HG02798 (cell line): ENCODE results near the gene FSD1.
"Not testable (repeated sequence)": the region's sequence is repeated elsewhere in the genome, so short reads cannot be mapped to it uniquely, and the experiment has no call there.

ENCODE experiments used
- ATAC-seq: cut with Tn5 transposase; IDR thresholded peaks from one replicate; pipeline ENCODE4 v1.9.1; 2021; ENCODE audit warnings: mild to moderate bottlenecking; ENCODE audit not compliant: unreplicated experiment, poor library complexity

The FSD1 gene

DNA sequence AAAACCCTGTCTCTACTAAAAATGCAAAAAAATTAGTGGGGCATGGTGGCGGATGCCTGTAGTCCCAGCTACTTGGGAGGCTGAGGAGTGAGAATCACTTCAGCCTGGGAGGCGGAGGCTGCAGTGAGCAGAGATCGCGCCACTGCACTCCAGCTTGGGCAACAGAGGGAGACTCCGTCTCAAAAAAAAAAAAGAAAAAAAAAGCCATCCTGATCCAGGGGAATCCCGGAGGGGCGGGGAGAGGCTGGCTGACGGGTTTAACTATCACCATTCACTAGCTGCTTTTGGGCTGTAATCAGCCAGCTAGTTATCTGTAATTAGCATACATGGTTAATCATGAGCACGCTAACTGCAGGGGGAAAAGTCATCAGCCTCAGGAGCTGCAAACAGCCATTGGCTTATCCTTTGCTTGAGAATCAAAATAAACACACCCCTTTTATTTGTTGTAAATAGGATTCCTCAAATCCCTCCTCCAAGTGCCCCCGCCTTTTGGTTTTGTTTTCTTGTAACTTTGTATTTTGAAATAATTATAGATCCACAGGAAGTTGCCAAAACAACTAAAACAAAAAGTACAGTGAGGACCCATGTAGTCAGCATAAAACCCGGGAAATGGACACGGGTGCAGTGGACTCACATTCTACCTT, 9.6 kb downstream of the FSD1 start:
- ATAC-seq = no peak

GRCh38 chr19:4316956-4317355, 12.6 kb downstream of the FSD1 start:
- no peak for ATAC-seq

DNA sequence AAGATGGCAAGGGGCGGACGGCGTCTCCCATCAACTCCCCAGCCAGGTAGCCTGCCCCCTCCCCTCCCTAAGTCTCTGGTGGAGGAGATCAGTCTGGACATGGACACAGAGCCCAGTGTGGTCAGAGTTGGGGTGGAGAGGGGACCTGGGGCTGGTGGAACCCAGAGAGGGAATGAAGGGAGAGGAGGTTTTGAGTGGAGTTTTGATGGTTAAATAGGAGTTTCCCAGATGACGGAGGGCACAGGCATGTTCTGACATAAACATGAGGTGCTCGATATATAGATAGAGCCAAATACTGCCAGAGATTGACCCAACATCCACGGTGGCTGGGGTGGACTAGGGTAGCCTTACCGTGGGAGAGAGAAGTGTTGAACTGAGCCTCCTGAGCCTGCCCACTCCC, 14.1 kb downstream of the FSD1 start:
- no peak for ATAC-seq

DNA sequence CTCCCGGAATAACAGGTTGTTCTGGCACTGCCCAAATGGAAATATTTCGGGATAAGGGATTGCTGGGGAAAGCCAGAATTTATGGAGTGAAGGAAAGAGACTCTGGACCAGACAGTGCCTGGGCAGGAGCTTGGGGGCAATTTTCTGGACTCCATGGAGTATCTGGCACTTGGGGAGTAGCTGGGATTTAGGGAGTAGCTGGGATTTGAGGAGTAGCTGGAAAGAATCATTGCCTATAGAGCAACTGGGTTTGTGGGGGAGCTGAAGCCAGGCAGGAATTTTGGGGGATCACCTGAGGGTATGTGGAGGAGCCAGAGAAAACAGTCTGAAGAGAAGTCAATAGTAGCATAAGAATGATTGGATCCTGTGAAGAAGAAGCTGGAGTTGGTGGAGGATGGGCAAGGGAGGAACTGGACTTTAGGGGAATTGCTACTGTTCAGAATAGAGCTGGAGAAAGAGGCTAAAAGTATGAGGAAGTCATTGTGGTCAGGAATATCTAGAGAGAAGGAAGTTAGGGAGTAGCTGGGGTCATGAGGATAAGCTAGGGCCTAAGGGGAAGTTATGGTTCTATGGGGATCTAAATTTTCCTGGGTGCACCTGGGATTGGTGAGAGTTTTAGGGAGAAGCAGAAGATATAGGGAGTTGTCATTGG, 14.8 kb downstream of the FSD1 start:
- ATAC-seq = no peak

DNA sequence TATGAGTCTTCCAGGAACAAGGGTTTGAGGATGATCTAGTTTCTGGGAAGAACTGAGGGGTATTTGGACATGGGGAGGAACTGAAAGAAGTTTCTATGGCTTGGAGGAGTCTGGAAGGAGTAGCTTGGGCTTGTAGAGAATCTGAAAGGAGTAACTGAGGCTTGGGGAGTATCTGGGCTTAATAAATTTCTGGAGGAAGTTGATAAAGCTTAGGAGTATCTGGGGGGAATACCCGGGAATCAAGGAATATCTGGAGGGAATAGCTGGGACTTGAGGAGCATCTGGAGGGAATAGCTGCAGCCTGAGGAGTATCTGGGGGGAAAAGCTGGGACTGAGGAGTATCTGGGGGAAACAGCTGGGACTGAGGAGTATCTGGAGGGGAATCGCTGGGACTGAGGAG, 16.0 kb downstream of the FSD1 start:
- ATAC-seq = no peak

DNA sequence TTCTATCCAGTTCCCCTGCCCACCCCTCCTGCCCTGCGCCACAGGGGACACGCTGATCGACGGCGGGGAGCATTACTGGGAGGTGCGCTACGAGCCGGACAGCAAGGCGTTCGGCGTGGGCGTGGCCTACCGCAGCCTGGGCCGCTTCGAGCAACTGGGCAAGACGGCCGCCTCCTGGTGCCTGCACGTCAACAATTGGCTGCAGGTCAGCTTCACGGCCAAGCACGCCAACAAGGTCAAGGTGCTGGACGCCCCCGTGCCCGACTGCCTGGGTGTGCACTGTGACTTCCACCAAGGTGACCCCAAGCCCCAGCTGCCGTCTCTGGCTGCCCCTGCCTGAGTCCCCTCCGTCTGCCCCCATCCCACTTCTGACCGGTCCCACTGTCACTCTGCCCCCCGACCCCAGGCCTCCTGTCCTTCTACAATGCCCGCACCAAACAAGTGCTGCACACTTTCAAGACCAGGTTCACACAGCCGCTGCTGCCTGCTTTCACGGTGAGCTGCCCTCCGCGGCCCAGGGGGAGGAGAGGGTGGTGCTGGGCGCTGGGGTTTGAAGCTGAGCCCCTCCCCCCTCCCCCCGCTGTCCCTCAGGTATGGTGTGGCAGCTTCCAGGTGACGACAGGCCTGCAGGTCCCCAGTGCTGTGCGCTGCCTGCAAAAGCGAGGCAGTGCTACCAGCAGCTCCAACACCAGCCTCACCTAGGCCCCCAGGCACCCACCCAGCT, 18.7 kb downstream of the FSD1 start:
- ATAC-seq = no peak

GRCh38 chr19:4323692-4324091, 19.3 kb downstream of the FSD1 start:
- no peak for ATAC-seq

GRCh38 chr19:4324228-4324627, 19.8 kb downstream of the FSD1 start:
- no peak for ATAC-seq

GRCh38 chr19:4326215-4326836, 21.9 kb downstream of the FSD1 start:
- ATAC-seq = no peak

DNA sequence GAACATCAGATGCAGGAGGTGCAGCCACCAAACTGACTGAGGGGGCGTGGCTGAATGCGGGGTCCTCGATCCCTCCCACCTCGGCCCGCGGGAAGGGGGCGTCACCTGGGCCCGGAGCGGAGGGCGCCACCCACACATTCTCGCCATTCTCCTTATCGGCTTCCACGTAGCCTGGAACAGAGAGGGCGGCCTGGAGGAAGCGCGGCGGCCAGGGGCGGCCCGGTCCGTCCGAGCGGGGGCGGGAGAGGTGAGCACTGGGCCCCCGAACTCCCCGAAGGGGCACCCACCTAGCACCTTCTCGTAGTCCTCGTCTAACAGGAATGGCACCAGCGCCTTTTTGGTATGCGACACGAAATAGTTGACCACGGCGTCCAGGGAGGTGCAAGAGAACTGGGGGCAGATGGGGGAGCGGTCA, 22.4 kb downstream of the FSD1 start:
- ATAC-seq = no peak

- no peak for ATAC-seq
Measured at GRCh38 chr19:4327252-4327876, 23.0 kb downstream of the FSD1 start.

- no peak for ATAC-seq
Measured at GRCh38 chr19:4327877-4328242, 23.5 kb downstream of the FSD1 start.

- ATAC-seq = peak; percentile 87
Measured at GRCh38 chr19:4328243-4328990, 24.0 kb downstream of the FSD1 start.

DNA sequence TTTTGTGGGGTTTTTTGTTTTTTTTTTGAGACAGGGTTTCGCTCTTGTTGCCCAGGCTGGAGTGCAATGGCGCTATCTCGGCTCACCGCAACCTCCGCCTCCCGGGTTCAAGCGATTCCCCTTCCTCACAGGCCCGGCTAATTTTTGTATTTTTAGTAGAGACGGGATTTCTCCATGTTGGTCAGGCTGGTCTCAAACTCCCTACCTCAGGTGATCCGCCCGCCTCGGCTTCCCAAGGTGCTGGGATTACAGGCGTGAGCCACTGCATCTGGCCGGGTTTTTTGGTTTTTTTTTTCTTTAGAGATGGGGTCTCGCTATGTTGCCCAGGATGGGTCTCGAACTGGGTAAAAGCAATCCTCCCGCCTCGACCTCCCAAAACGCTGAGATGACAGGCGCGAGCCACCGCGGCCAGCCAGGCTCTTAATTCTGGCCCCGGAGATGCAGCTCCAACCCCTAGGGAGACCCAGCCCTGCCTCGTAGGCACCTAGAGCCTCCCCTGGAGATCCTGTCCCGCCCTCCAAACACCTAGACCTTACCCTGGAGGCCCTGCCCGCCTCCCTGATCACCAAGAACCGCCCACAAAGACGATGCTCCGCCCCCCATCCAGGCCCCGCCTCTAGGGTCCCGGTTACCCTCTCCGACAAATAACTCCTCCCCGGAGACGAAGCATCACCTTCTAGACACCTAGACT, 24.7 kb downstream of the FSD1 start:
- not testable (repeated sequence) for ATAC-seq

GRCh38 chr19:4329858-4330257, 25.5 kb downstream of the FSD1 start:
- ATAC-seq = no peak

- no peak for ATAC-seq
Measured at GRCh38 chr19:4334929-4335570, 30.7 kb downstream of the FSD1 start.

GRCh38 chr19:4337906-4338440, 33.6 kb downstream of the FSD1 start:
- no peak for ATAC-seq

DNA sequence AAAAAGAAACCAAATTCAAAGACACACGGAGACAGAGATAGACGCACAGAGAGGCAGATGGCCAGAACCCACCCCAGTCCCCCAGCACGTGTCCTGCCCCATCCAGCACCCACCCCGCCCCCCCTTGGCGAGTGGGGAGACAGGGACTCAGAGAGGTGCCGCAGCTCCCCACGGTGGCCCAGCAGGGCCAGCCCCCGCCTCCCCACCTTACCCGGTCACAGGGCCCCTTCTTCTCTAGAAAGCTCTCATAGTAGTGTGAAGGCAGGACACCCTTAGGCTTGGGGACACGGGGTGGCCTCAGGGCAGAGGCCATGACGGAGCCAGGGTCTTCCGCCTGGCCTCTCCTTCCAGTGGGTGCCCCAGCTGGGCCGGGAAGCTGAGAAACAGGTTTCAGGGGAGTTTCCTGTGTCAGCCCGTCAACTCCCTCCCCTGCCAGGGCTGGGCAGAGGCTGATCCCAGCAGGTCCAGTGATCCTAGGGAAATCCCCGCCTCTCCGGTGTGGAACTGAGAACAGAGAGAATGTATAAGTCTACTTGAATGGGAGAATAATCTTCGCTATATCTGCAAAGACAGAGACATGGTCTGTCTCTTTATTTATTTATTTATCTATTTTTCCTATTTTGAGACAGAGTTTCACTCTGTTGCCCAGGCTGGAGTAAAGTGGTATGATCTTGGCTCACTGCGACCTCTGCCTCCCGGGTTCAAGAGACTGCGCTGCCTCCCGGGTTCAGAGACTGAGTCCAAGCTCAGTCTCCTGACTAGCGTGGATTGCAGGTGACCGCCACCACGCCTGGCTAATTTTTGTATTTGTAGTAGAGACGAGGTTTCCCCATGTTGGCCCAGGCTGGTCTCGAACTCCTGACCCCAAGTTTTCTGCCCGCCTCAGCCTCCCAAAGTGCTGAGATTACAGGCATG, 34.3 kb downstream of the FSD1 start, which contains the start of gene STAP2:
Gene STAP2, minus strand, starts transcription at position 387 of the 915 bp plus-strand sequence. Its CDS starts 74 bp downstream, at position 313.
- no peak for ATAC-seq
